Globus pallidus (tissue), 1 donor: ENCODE data around the gene KHSRP.

ENCODE experiments used
- DNase-seq: peaks from one replicate; pipeline ENCODE4 v3.0.0-alpha.2; 2015; ENCODE audit warnings: low spot score

KHSRP gene, protein sequence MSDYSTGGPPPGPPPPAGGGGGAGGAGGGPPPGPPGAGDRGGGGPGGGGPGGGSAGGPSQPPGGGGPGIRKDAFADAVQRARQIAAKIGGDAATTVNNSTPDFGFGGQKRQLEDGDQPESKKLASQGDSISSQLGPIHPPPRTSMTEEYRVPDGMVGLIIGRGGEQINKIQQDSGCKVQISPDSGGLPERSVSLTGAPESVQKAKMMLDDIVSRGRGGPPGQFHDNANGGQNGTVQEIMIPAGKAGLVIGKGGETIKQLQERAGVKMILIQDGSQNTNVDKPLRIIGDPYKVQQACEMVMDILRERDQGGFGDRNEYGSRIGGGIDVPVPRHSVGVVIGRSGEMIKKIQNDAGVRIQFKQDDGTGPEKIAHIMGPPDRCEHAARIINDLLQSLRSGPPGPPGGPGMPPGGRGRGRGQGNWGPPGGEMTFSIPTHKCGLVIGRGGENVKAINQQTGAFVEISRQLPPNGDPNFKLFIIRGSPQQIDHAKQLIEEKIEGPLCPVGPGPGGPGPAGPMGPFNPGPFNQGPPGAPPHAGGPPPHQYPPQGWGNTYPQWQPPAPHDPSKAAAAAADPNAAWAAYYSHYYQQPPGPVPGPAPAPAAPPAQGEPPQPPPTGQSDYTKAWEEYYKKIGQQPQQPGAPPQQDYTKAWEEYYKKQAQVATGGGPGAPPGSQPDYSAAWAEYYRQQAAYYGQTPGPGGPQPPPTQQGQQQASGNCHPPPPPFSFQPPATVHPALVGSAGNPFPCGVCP

DNA sequence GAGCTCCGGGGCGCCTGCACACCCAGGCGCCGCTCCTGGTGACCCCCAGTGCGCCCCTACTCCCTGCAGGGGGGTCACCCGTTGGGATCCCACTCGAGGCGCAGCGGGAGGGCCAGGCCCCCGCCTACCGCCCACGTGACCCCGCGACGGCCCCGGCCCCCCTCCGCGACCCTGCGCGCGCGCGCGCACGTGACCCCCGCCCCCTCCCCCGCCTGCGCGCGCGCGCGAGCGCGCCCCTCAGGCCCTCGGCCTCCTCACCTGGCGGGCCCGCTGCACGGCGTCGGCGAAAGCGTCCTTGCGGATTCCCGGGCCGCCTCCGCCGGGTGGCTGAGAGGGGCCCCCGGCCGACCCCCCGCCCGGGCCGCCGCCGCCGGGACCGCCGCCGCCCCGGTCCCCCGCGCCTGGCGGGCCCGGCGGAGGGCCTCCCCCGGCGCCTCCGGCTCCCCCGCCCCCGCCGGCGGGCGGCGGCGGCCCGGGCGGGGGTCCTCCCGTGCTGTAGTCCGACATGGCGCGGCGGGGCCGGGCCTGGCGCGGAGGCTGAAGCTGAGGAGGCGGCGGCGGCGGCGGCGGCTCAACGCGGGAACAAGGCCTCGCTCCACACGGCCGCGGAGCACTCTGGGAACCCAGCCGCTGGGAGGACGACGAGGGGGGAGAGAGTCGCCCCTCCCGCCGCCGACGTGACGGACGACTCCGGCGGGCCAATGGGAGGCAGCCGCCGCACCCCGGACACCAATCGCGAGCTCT, at the start of gene KHSRP:
Gene KHSRP (minus strand): TSS at position 617 of the 744 bp plus-strand sequence. CDS start 110 bp downstream, at position 507.
- peak; percentile 11 for DNase-seq

GRCh38 chr19:6473647-6474046, 49.0 kb upstream of the KHSRP start:
- DNase-seq: no peak

- DNase-seq: no peak
Observed at GRCh38 chr19:6472713-6473112, 48.1 kb upstream of the KHSRP start.

DNA sequence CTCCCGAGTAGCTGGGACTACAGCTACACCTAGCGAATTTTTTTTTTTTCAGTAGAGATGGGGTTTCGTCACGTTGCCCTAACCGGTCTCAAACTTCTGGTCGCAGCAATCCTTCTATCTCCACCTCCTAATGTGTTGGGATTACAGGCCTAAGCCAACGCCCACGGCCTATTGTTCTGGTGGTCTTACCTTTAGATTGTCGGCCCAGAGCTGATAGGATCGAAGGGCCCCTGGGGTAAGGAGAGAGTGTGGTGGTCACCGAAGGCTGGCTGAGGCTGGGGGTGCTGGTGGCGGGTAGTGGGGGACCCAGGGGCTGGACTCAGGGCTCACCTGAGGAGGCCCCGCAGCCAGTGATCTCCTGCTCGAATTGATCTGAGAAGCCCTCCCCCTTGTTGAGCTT, 46.5 kb upstream of the KHSRP start:
- no peak for DNase-seq

DNA sequence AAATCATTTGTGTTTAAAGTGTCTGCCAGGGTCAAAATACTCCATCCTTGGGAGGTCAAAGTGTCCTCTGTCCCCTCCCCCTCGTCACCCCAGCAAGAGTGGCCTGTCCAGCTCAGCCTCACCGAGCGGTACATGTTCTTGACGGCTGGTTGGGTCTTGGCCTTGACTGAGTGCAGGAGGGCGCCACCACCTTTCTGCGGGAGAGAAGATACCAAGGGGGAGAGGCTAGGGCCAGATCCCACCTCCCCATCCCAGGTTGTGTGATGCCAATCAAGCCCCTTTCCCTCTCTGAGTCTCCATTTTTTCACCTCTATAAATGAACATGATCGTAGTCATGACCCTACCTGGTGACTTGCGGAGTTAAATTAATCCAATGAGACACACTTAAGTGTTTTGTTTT, 45.6 kb upstream of the KHSRP start:
- no peak for DNase-seq

DNA sequence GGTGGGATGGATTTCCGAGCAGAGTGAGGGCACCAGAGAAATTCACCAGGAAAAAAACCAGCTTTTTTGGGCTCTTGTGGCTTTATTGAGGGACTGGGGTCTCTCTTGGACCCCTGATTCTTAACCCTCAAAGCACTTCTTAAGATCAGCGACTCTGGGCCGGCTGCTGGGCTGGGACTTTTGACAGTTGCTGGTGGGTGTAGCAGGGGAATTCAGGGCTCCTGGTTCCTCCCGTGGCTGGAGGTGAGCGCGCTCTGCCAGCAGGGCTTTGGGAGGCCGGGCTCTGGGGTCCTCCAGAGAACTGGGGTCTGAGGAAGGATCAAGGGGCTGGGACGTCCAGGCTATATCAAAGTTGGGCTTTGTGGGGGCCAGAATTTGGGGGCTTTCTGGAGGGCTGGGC, 42.8 kb upstream of the KHSRP start:
- DNase-seq: no peak

DNA sequence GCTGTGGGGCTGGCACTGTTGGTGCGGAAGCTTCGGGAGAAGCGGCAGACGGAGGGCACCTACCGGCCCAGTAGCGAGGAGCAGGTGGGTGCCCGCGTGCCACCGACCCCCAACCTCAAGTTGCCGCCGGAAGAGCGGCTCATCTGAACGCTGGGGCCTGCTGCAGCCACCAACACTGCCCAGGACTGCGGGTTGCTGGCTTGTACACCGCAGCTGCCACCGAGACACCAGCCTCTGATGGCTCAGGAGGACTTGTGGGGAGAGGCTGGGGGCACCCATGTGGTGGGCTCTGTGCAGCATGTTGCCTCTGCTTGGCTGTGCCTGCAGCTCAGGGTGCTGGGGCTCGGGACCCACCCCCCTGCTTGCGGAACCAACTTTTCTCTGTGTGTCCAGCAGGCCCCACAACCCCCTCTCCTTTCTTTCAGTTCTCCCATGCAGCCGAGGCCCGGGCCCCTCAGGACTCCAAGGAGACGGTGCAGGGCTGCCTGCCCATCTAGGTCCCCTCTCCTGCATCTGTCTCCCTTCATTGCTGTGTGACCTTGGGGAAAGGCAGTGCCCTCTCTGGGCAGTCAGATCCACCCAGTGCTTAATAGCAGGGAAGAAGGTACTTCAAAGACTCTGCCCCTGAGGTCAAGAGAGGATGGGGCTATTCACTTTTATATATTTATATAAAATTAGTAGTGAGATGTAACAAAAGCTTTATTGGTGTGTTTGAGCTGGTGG, 42.1 kb upstream of the KHSRP start:
- no peak for DNase-seq

DNA sequence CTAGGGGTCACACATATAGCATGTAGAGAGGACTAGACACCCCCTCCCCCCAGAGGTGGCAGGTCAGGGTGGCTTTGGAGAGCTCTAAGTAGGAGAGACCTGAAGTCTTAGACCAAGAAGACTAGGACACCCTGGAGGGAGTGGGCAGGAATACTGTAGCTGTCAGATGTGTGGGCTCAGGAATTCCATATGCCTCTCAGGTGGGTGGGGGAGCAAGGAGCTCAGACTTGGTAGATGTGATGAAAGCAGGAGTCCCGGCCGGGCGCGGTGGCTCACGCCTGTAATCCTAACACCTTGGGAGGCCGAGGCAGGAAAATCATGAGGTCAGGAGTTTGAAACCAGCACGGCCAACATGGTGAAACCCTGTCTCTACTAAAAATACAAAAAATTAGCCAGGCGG, 41.1 kb upstream of the KHSRP start:
- no peak for DNase-seq

DNA sequence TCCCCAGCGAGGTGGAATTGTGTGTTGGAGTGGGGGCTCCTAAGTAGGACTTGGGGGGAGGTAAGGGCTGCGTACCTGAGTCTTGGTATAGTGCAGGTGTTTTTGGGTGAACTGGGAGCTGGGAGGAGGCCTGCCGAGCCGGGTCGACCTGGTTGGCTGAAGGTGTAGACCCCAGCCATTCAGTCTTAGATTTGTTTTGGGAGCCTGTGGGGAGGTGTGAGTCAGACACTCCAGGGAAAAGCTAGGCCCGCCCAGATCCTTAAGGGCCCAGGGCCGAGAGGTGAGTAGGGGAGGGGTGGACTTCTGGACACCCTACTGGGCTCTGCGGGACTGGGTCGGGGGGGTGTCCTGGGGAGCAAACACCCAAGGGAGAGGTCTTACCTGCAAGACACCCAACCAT, 40.4 kb upstream of the KHSRP start:
- no peak for DNase-seq

GRCh38 chr19:6464070-6464873, 39.7 kb upstream of the KHSRP start, which contains the start of gene CRB3:
Gene CRB3, plus strand, starts transcription at chr19:6464271. Its CDS starts 431 bp downstream, at chr19:6464702.
- no peak for DNase-seq

GRCh38 chr19:6460099-6460884, 35.7 kb upstream of the KHSRP start:
- DNase-seq: peak; percentile 97

GRCh38 chr19:6459262-6460098, 34.9 kb upstream of the KHSRP start, which contains the start of gene SLC25A23:
Gene SLC25A23, minus strand, starts transcription at chr19:6459792. Its CDS starts 164 bp downstream, at chr19:6459628.
- peak; percentile 69 for DNase-seq

GRCh38 chr19:6458695-6459261, 34.2 kb upstream of the KHSRP start:
- peak; percentile 8 for DNase-seq

GRCh38 chr19:6457958-6458694, 33.5 kb upstream of the KHSRP start:
- no peak for DNase-seq

- no peak for DNase-seq
Observed at GRCh38 chr19:6455924-6456323, 31.3 kb upstream of the KHSRP start.

DNA sequence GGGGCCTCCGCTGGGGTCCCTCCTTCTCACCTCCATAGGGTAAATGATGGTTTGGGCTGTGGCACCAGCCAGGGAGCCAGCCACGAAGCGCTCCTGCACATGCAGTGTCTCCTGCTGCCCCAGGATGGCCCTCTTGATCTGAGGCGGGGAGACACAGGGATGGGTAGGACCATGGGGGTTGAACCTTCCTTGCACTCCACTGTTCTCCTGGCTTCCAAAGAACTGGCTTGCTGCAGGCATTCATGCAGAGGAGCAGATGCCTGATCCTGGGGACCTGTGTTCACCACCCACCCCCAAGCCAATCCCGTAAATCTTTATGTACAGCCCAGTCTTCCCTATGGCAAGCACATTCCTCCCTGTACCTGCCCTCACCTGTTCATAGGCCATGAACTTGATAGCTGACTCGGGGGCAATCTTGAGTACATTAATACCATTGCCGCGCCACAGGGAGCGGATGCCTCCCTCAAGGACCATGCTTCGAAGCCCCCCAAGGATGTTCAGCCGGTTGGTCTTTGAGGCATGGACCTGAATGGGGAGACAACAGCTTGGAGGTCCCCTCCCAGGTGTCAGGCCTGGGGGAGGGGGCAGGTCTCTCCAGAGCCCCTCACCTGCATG, 29.4 kb upstream of the KHSRP start:
- no peak for DNase-seq

DNA sequence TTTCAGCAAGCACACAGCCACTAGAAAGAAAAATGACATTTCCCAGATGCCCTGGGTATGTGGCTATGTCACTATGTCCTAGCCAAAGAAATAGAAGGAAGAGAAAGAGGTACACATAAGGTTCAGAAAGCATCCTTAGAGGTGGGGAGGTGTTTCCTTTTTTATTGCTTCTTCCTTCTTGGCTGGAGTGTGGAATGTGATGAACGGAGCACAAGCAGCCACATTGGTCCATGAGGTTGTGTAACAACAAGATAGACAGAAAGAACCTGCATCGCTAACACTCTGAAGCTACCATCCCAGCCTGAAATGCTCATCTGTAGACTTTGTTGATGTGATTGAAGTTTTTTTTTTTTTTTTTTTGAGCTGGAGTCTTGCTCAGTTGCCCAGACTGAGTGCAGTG, 28.3 kb upstream of the KHSRP start:
- no peak for DNase-seq

DNA sequence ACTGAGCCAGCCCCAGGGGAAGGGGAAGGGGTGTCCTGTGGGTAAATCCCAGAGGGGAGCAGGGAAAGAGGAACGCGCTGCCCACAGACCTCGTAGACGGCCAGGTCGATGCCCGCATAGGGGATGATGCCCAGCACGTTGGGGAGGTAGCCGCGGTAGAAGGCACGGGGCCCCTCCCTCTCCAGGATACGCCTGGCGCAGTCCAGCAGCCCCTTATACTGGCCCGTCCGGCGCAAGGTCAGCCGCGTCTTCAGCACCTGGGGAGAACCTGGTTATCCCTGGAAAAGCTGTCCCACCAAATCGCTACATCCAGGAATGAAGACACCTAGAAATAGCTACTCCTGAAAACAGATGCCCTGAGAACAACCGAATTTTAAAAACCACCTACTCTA, 27.6 kb upstream of the KHSRP start:
- DNase-seq: no peak
